ENCODE data around the gene FAM221B.

- no peak for TF ChIP-seq CTCF (IDR thresholded peaks at IDR 0.05)
- no peak for TF ChIP-seq POLR2AphosphoS5 (IDR thresholded peaks at IDR 0.05)
- no peak for TF ChIP-seq POLR2A (IDR thresholded peaks at IDR 0.05)
Observed at GRCh38 chr9:35816708-35817107, 11.8 kb downstream of the FAM221B start.

Measured in transverse colon (tissue), 4 donors.